Transverse colon (tissue), 4 donors: Measurements from ENCODE around the gene CLIC6.

Source experiments
- CTCF ChIP-seq, 5 experiments: fragments of 200-600 bp in 3 of 5; fragments of 450-650 bp in 2 of 5; sonication (generic) in 3 of 5; IDR thresholded peaks; 1 replicate in 2 of 5; 2 replicates in 3 of 5; pipeline ENCODE4 v1.5.1; 2016 to 2017; ENCODE audit warnings: antibody characterized with exemption in 5 of 5, inconsistent platforms in 3 of 5, mild to moderate bottlenecking in 2 of 5, moderate library complexity in 1 of 5
- POLR2A ChIP-seq: fragments of 450-650 bp; IDR thresholded peaks from one replicate; pipeline ENCODE4 v1.6.1; 2016; ENCODE audit warnings: antibody characterized with exemption, mild to moderate bottlenecking, moderate library complexity
- POLR2AphosphoS5 ChIP-seq, 3 donors: sonication (generic); formaldehyde crosslinking; IDR thresholded peaks; one replicate each; pipeline ENCODE4 v1.6.1; 2016; ENCODE audit warnings: antibody characterized with exemption in 3 of 3

- TF ChIP-seq CTCF (IDR thresholded peaks at IDR 0.05) = no peak
- TF ChIP-seq POLR2A = no peak
- TF ChIP-seq POLR2AphosphoS5 (IDR thresholded peaks at IDR 0.05) = no peak
Measured at GRCh38 chr21:34625030-34625593, 43.7 kb upstream of the CLIC6 start.
